Mesenchymal stem cell (in vitro differentiated cells and primary cell): Measurements from ENCODE around the gene ARHGAP5.

Source experiments
- DNase-seq: peaks from one replicate; pipeline ENCODE4 v3.0.0-alpha.2; 2013
- H2AFZ ChIP-seq: one replicate; pipeline ENCODE4 v1.6.1; 2013; ENCODE audit warnings: low read depth, mild to moderate bottlenecking, control low read depth, inconsistent platforms, low read length, moderate library complexity
- H2AK5ac ChIP-seq: 2 replicates; pipeline ENCODE4 v1.6.1; 2013; ENCODE audit warnings: low read length, moderate library complexity, mild to moderate bottlenecking, inconsistent platforms; ENCODE audit not compliant: severe bottlenecking
- H2BK120ac ChIP-seq: one replicate; pipeline ENCODE4 v1.6.1; 2013; ENCODE audit warnings: low read depth, mild to moderate bottlenecking, inconsistent platforms, low read length, moderate library complexity
- H2BK12ac ChIP-seq, 2 experiments: one replicate each; pipeline ENCODE4 v1.6.1; 2013; ENCODE audit warnings: inconsistent platforms in 2 of 2, low read length in 2 of 2, mild to moderate bottlenecking in 2 of 2, moderate library complexity in 2 of 2, control low read depth in 1 of 2
- H2BK15ac ChIP-seq: one replicate; pipeline ENCODE4 v1.6.1; 2013; ENCODE audit warnings: mild to moderate bottlenecking, low read depth, inconsistent platforms; ENCODE audit not compliant: poor library complexity, severe bottlenecking
- H2BK5ac ChIP-seq: 2 replicates; pipeline ENCODE4 v1.6.1; 2013; ENCODE audit warnings: low read depth, mild to moderate bottlenecking, low read length, control low read depth, inconsistent platforms; ENCODE audit not compliant: poor library complexity, severe bottlenecking
- H3K14ac ChIP-seq, 2 experiments: one replicate each; pipeline ENCODE4 v1.6.1; 2013; ENCODE audit warnings: inconsistent platforms in 2 of 2, low read length in 2 of 2, control low read depth in 1 of 2, mild to moderate bottlenecking in 1 of 2, moderate library complexity in 1 of 2
- H3K18ac ChIP-seq, 2 experiments: one replicate each; pipeline ENCODE4 v1.6.1; 2013; ENCODE audit warnings: inconsistent platforms in 2 of 2, low read length in 2 of 2, control low read depth in 1 of 2, low read depth in 1 of 2, mild to moderate bottlenecking in 1 of 2
- H3K23ac ChIP-seq, 2 experiments: one replicate each; pipeline ENCODE4 v1.6.1; 2013; ENCODE audit warnings: inconsistent platforms in 2 of 2, low read length in 2 of 2, mild to moderate bottlenecking in 2 of 2, moderate library complexity in 2 of 2, control low read depth in 1 of 2
- H3K27ac ChIP-seq: 2 replicates; pipeline ENCODE4 v1.5.1; 2013; ENCODE audit warnings: mild to moderate bottlenecking, moderate library complexity, low read length, control low read depth, inconsistent platforms; ENCODE audit not compliant: poor library complexity, severe bottlenecking
- H3K27me3 ChIP-seq, 2 experiments: 2 replicates each; pipeline versions ENCODE4 v1.6.1 to v1.7.0; 2013; ENCODE audit warnings: low read length in 2 of 2, mild to moderate bottlenecking in 2 of 2, moderate library complexity in 2 of 2, control low read depth in 1 of 2, inconsistent platforms in 1 of 2; ENCODE audit not compliant: control insufficient read depth in 1 of 2, insufficient read depth in 1 of 2
- H3K36me3 ChIP-seq, 2 experiments: 2 replicates each; pipeline versions ENCODE4 v1.6.1 to v1.7.0; 2013; ENCODE audit warnings: low read length in 2 of 2, control low read depth in 1 of 2, inconsistent platforms in 1 of 2, low read depth in 1 of 2, mild to moderate bottlenecking in 1 of 2; ENCODE audit not compliant: insufficient read depth in 2 of 2, control insufficient read depth in 1 of 2
- H3K4ac ChIP-seq, 2 experiments: one replicate each; pipeline ENCODE4 v1.6.1; 2013; ENCODE audit warnings: inconsistent platforms in 2 of 2, low read length in 2 of 2, mild to moderate bottlenecking in 2 of 2, moderate library complexity in 2 of 2, control low read depth in 1 of 2, low read depth in 1 of 2
- H3K4me1 ChIP-seq: 2 replicates; pipeline ENCODE4 v1.6.1; 2013; ENCODE audit warnings: low read depth, low read length, control low read depth; ENCODE audit not compliant: control insufficient read depth, insufficient read depth
- H3K4me2 ChIP-seq: 2 replicates; pipeline ENCODE4 v1.6.1; 2013; ENCODE audit warnings: low read length, mild to moderate bottlenecking, inconsistent platforms; ENCODE audit not compliant: poor library complexity, severe bottlenecking
- H3K4me3 ChIP-seq, 2 experiments: 2 replicates each; pipeline versions ENCODE4 v1.5.1 to v1.7.0; 2013; ENCODE audit warnings: low read length in 2 of 2, mild to moderate bottlenecking in 2 of 2, control low read depth in 1 of 2, low read depth in 1 of 2; ENCODE audit not compliant: insufficient read depth in 1 of 2
- H3K79me1 ChIP-seq: replicated peaks from 2 replicates; pipeline ENCODE4 v1.6.1; 2013; ENCODE audit warnings: mild to moderate bottlenecking, control low read depth, low read length, inconsistent platforms; ENCODE audit not compliant: poor library complexity, severe bottlenecking
- H3K9ac ChIP-seq: 2 replicates; pipeline ENCODE4 v1.7.0; 2013; ENCODE audit warnings: mild to moderate bottlenecking, low read length, moderate library complexity
- H3K9me3 ChIP-seq: 2 replicates; pipeline ENCODE4 v1.7.0; 2013; ENCODE audit warnings: mild to moderate bottlenecking, low read length; ENCODE audit not compliant: control insufficient read depth
- H4K8ac ChIP-seq: one replicate; pipeline ENCODE4 v1.6.1; 2013; ENCODE audit warnings: inconsistent platforms, mild to moderate bottlenecking, low read length, moderate library complexity
- H4K91ac ChIP-seq: one replicate; pipeline ENCODE4 v1.6.1; 2013; ENCODE audit warnings: mild to moderate bottlenecking, low read length, inconsistent platforms
- WGBS: methylation state at CpG from one replicate; pipeline ENCODE4 v1.1.7; 2013; ENCODE audit warnings: mixed read lengths; 5-methylcytosine and 5-hydroxymethylcytosine counted together

ARHGAP5 gene

GRCh38 chr14:32193532-32193931 lies 116.4 kb downstream of the ARHGAP5 start:
- no peak overlapping the region for H2AK5ac ChIP-seq
- H3K23ac ChIP-seq = no peak overlapping the region
- no peak overlapping the region for H4K8ac ChIP-seq
- H3K9ac ChIP-seq = no peak overlapping the region
- no peak overlapping the region for H3K4ac ChIP-seq
- no peaks in the 10 kb centered on the region for H3K79me1 ChIP-seq
- H3K14ac ChIP-seq = no peak overlapping the region
- H3K4me3 ChIP-seq = no peak overlapping the region
- H2BK12ac ChIP-seq = no peak overlapping the region
- H4K91ac ChIP-seq = no peak overlapping the region
- H3K36me3 ChIP-seq = no peaks in the 10 kb centered on the region
- H2BK5ac ChIP-seq = no peak overlapping the region
- WGBS = 95% methylated on average over 1 of the region's 2 CpGs
- no peak overlapping the region for H2BK15ac ChIP-seq
- H3K27ac ChIP-seq = no peak overlapping the region
- no peaks in the 10 kb centered on the region for H3K9me3 ChIP-seq
- H3K18ac ChIP-seq = no peak overlapping the region
- H2AFZ ChIP-seq = no peak overlapping the region
- H3K4me2 ChIP-seq = no peak overlapping the region
- H2BK120ac ChIP-seq = no peak overlapping the region
- H3K4me1 ChIP-seq = no peaks in the 10 kb centered on the region
- no peak for DNase-seq
- H3K27me3 ChIP-seq = no peaks in the 10 kb centered on the region

GRCh38 chr14:32195636-32196035 lies 118.5 kb downstream of the ARHGAP5 start:
- Histone ChIP-seq H3K27ac (no peak overlapping the region), H2BK15ac (no peak overlapping the region), H3K14ac (no peak overlapping the region), H3K36me3 (no peaks in the 10 kb centered on the region), H3K27me3 (no peaks in the 10 kb centered on the region), H2BK5ac (no peak overlapping the region), H3K4me3 (no peak overlapping the region), H3K23ac (no peak overlapping the region), H2BK12ac (no peak overlapping the region), H3K4me2 (no peak overlapping the region), H2AK5ac (no peak overlapping the region), H4K8ac (no peak overlapping the region), H3K4ac (no peak overlapping the region), H3K4me1 (no peaks in the 10 kb centered on the region), H3K9me3 (no peaks in the 10 kb centered on the region), H2AFZ (no peak overlapping the region), H4K91ac (no peak overlapping the region), H3K9ac (no peak overlapping the region), H2BK120ac (no peak overlapping the region), H3K18ac (no peak overlapping the region), H3K79me1 (no peaks in the 10 kb centered on the region)
- WGBS = no CpG with 5 or more reads among the region's 1 CpG
- no peak for DNase-seq

GRCh38 chr14:32197919-32198318 lies 120.8 kb downstream of the ARHGAP5 start:
- Histone ChIP-seq H2BK12ac (no peak overlapping the region), H2BK120ac (no peak overlapping the region), H3K18ac (no peak overlapping the region), H3K4ac (no peak overlapping the region), H3K9me3 (no peaks in the 10 kb centered on the region), H2AFZ (no peak overlapping the region), H2BK15ac (no peak overlapping the region), H2AK5ac (no peak overlapping the region), H3K14ac (no peak overlapping the region), H3K4me1 (peaks cover 2% of the 10 kb centered on the region), H3K4me3 (no peak overlapping the region), H3K9ac (no peak overlapping the region), H3K23ac (no peak overlapping the region), H3K4me2 (no peak overlapping the region), H3K36me3 (no peaks in the 10 kb centered on the region), H3K27ac (no peak overlapping the region), H3K79me1 (no peaks in the 10 kb centered on the region), H4K91ac (no peak overlapping the region), H2BK5ac (no peak overlapping the region), H4K8ac (no peak overlapping the region), H3K27me3 (no peaks in the 10 kb centered on the region)
- no peak for DNase-seq
- WGBS = no CpG with 5 or more reads among the region's 1 CpG

- Histone ChIP-seq H2AK5ac (no peak overlapping the region), H3K18ac (no peak overlapping the region), H4K8ac (no peak overlapping the region), H3K9me3 (no peaks in the 10 kb centered on the region), H2BK120ac (no peak overlapping the region), H3K4me3 (peak overlapping the region; percentile 71 to 91), H3K36me3 (no peaks in the 10 kb centered on the region), H3K9ac (peak overlapping the region; percentile 97), H3K4me2 (peak overlapping the region; percentile 80), H2BK12ac (no peak overlapping the region), H3K4ac (no peak overlapping the region), H2BK15ac (no peak overlapping the region), H3K27me3 (peaks cover 0 to 10% of the 10 kb centered on the region in 2 experiments), H2AFZ (no peak overlapping the region), H3K23ac (no peak overlapping the region), H2BK5ac (no peak overlapping the region), H3K27ac (no peak overlapping the region), H4K91ac (no peak overlapping the region), H3K79me1 (no peaks in the 10 kb centered on the region), H3K14ac (no peak overlapping the region), H3K4me1 (peaks cover 5% of the 10 kb centered on the region)
- DNase-seq = no peak
- 31% methylated on average over 7 of the region's 14 CpGs for WGBS
Observed at GRCh38 chr14:32200368-32201192, 123.5 kb downstream of the ARHGAP5 start.
